BJ (cell line): Measurements from ENCODE around the gene AKR1C2. TPM values are rescaled to one million over a fixed set of nuclear protein-coding genes. Genes with fewer than 3 reads are reported as not detected.

ENCODE experiments used
- CTCF ChIA-PET: fragments of 350-600 bp; formaldehyde crosslinking; extraction: SDS; loops from one replicate; lab custom pipeline; 2021; ENCODE audit warnings: antibody characterized with exemption, inconsistent platforms; lab: Yijun Ruan, JAX
- POLR2A ChIA-PET: fragments of 300-600 bp; sonication (Branson Sonifier 250); formaldehyde crosslinking; extraction: SDS; loops from one replicate; lab custom pipeline; 2021; ENCODE audit warnings: antibody characterized with exemption; lab: Charles Lee
- DNase-seq: peaks from one replicate; pipeline ENCODE4 v3.0.0-alpha.2; 2011; ENCODE audit warnings: low read depth
- H3K27me3 ChIP-seq: 2 replicates; pipeline ENCODE4 v1.6.0; 2011; ENCODE audit warnings: low read length; ENCODE audit not compliant: control insufficient read depth, insufficient read depth
- H3K36me3 ChIP-seq: 2 replicates; pipeline ENCODE4 v1.5.1; 2011; ENCODE audit warnings: low read length; ENCODE audit not compliant: control insufficient read depth, insufficient read depth
- H3K4me3 ChIP-seq: 2 replicates; pipeline ENCODE4 v1.5.1; 2011; ENCODE audit warnings: low read depth, mild to moderate bottlenecking, control low read depth, low read length
- polyA plus RNA-seq: library from polyadenylated mRNA; depleted of rRNA; stranded (reverse); fragments of >200 nt; gene quantifications from 2 replicates; pipeline ENCODE4 v1.2.3, GENCODE V29; 2011; rRNA removed
- small RNA-seq: library from RNA; depleted of rRNA; stranded (forward); fragments of <200 nt; gene quantifications from one replicate; pipeline ENCODE3, GENCODE V24; 2012; ENCODE audit warnings: low replicate concordance, low read depth; ENCODE audit not compliant: insufficient read length
- TF ChIP-seq, protein P1 (sequence below): IDR thresholded peaks from 2 replicates; pipeline ENCODE4 v1.5.1; 2011; ENCODE audit warnings: low read depth, mild to moderate bottlenecking, control low read depth, inconsistent platforms, low read length, moderate library complexity; ENCODE audit not compliant: insufficient read depth

Gene AKR1C2
- polyA plus RNA-seq, 1 experiment, result 0.37 TPM

GRCh38 chr10:4939224-4940072 lies 64.2 kb downstream of the AKR1C2 start:
- Histone ChIP-seq H3K27me3 (no peaks in the 10 kb centered on the region), H3K36me3 (no peaks in the 10 kb centered on the region), H3K4me3 (no peak overlapping the region)
- CTCF ChIA-PET, result interaction anchor here (1.0 to 1.2 kb wide), 2 partner anchors 14 to 90 kb away, joined by 3 to 5 read pairs; no protein-coding TSS in a partner anchor
- TF ChIP-seq, protein P1, sequence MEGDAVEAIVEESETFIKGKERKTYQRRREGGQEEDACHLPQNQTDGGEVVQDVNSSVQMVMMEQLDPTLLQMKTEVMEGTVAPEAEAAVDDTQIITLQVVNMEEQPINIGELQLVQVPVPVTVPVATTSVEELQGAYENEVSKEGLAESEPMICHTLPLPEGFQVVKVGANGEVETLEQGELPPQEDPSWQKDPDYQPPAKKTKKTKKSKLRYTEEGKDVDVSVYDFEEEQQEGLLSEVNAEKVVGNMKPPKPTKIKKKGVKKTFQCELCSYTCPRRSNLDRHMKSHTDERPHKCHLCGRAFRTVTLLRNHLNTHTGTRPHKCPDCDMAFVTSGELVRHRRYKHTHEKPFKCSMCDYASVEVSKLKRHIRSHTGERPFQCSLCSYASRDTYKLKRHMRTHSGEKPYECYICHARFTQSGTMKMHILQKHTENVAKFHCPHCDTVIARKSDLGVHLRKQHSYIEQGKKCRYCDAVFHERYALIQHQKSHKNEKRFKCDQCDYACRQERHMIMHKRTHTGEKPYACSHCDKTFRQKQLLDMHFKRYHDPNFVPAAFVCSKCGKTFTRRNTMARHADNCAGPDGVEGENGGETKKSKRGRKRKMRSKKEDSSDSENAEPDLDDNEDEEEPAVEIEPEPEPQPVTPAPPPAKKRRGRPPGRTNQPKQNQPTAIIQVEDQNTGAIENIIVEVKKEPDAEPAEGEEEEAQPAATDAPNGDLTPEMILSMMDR, result no peak
- POLR2A ChIA-PET, result no interaction called here
- no peak for DNase-seq

Small RNAs within 50 kb of the gene (small RNA-seq; reads per million reads assigned to genes)
- not detected for gene RF00096

Other genes starting within 250 kb of the AKR1C2 start
- gene AKR1E2, start 177.7 kb downstream of the AKR1C2 start, polyA plus RNA-seq, result 2.5 and 3.3 TPM in 2 replicates
- gene AKR1C1, start 40.4 kb downstream of the AKR1C2 start, polyA plus RNA-seq, result 4.0 and 4.2 TPM in 2 replicates
- gene AKR1C3, start 90.6 kb upstream of the AKR1C2 start, polyA plus RNA-seq, result 0.26 and 0.43 TPM in 2 replicates
- not detected in 2 replicates for gene AKR1C8, start 181.3 kb upstream of the AKR1C2 start, polyA plus RNA-seq
- gene AKR1C4, start 193.0 kb upstream of the AKR1C2 start, polyA plus RNA-seq, result not detected in 2 replicates